HG03558 (cell line): ENCODE results near the gene PDE4B.

ENCODE experiments used
- ATAC-seq: cut with Tn5 transposase; IDR thresholded peaks from one replicate; pipeline ENCODE4 v1.9.1; 2021; ENCODE audit warnings: moderate number of reproducible peaks; ENCODE audit not compliant: unreplicated experiment; ENCODE audit errors: extremely low read depth

Gene PDE4B

DNA sequence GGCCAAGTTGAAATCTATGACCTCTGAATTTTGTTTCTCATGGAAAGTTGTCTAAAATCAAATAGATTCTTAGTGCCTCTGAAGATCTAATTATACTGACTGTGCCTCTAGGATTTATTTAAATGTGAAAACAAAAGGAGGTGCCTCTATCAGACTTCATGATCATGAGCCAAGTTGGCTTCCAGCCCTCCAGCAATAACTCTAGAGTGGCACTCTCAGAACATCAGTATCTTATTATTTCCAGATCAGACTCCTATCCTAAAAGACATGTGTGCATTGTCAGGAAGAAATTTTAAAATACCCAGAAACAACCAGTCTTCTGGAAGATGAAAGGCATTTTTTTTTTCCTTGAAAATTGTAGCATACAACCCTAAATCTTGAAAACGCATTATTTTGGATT, 368.0 kb downstream of the PDE4B start:
- no peak for ATAC-seq

- ATAC-seq, result no peak
Measured at GRCh38 chr1:66166753-66167152, 374.1 kb downstream of the PDE4B start.

DNA sequence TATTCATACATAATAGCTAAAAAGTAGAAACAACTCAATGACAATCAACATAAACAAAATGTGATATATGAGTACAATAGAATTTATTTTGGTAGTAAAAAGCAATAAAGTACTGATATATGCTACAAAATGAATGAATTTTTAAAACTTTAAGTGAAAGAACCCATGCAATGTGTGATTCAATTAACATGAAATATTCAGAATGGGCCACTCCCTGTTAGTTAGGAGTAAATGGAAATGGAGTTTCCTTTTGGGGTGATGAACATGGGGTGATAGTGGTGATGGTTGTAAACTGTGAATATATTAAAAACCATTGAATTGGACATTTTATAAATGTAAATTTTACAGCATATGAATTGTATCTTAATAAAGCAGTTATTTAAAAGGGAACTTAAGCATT, 374.6 kb downstream of the PDE4B start:
- ATAC-seq, result no peak

DNA sequence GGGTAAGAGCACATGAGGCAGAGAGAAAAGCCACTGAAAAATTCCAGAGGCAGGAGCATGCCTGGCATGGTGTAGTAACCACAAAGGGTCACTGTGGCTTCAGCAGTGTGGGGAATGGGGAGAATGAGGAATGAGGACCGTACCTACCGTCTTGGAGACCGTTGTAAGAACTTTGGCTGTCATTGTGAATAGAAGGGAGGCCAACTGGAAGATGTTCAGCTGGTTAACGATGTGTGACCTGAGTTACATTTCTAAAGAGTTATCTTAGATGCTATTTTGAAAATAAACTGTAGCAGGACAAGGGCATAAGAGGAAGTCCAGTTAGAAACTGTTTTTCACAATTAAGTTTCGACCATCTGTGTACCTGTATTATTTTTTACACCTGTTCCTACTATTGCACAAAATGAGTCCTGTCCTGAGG, 375.8 kb downstream of the PDE4B start:
- ATAC-seq, result no peak

GRCh38 chr1:66168948-66169671, 376.4 kb downstream of the PDE4B start:
- no peak for ATAC-seq

- ATAC-seq, result no peak
Measured at GRCh38 chr1:66172272-66172671, 379.6 kb downstream of the PDE4B start.

GRCh38 chr1:66175098-66175497, 382.4 kb downstream of the PDE4B start:
- no peak for ATAC-seq

DNA sequence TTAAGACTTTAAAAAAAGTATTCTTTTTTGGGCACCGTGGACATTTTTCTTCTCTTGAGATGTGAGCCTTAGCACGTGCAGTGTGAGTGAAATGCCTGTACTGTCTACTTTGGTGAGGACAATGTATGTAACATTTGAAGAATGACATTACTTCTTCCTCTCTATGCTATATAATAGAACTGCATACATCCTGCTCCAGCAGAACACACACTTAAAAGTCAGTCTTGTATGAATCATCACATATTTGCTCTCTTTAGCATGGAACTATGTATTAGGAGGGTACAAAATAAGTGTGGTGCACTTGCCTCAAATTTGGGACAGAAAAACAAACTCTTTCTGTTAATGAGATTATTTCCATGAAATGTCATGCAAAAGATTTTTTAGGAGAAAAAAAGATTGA, 382.9 kb downstream of the PDE4B start:
- no peak for ATAC-seq

DNA sequence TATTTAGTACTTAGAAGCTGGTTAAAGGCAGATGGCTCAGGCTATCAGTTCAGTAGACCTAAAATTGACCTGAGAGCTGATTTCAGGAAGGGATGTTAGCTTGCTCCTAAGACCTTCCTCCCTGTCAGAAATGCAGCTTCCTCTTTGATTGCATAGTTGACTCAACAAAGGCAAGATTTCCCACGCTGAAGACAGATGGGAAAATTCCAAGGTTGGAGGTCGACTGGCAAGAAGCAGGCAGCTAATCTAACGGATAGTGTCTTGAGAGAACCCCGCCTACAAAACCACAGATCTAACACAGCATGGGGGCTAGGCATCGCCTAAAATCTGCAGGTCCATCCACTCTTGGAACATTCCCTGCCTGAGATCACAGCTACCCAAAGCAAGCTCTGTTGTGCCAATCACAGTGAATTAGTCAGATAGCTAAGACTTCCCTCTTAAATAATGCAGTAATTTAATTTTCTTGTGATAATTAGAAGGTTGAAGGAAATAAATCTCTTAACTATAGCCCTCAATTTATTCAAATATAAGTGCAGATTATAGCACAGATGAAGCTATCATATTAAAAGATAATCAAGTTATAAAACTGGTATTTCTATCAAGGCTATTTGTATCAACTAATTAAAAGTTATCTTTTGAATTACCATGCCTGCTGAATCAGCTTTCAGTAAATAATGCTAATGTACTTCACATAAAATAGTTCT, 383.5 kb downstream of the PDE4B start:
- ATAC-seq, result no peak

DNA sequence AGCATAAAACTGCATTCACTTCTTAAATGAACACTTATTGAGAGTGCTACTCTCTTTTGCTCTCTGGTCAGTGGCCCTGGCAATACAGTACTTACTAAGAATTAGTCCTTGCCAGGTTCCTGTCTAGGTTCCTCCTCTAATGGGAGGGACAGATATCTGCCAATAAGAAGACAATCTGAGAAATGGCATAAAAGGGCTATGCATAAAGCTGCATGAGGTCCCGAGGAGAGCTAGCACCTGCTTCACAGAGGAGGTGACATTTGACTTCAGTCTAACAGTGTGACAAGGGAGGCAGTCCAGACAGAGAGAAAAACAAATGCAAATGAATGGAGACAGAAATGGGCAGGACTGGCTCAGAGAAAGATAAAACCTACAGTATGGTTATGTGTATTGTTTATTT, 384.1 kb downstream of the PDE4B start:
- no peak for ATAC-seq

DNA sequence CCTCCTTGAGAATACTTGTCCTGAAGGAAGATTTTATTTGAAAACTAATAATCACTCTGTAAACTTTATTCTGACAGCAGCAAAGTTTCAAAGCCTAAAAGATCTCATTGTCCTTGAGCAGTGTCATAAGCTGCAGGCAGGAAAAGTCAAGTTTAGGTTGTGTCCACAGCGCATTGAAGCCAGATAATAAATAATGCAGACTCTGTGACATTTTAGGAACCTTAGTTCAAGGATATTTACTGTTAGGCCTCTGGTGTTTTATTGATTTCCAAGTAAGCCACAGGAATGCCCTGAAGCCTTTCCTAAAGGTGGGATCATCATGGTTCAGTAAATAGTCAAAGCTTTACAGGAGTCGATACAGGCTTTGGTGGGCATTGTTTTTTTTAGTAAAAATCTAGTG, 384.8 kb downstream of the PDE4B start:
- ATAC-seq, result no peak

GRCh38 chr1:66182026-66182425, 389.3 kb downstream of the PDE4B start:
- ATAC-seq, result no peak

DNA sequence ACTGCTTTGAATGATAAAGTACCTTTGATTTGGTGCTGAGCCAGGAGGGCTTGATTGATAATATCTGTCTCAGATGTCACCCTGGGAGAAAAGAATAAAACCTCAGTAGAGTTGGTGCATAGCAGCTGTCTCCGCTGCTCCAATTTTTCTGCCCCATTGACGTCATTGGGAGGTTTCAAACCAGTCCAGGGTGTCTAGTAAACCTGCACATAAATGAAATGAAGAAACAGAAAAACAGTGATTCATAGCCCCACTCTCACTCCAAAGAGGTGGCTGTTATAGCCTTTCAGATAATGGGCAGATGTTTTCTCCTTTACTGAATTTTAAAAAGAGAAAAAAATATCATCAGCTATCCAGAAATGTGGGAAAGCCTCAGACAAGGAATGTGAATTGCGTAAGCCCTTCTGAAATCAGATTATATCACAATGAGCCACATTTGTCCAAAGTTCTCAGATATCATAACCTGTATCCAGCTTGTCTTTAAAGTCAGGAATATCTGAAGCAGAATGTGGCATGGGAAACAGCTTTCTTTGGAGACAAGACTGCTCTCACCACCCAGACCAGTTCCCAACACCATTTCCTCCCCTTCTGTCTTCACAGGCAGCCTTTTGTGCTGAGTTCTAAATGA, 390.0 kb downstream of the PDE4B start:
- no peak for ATAC-seq

DNA sequence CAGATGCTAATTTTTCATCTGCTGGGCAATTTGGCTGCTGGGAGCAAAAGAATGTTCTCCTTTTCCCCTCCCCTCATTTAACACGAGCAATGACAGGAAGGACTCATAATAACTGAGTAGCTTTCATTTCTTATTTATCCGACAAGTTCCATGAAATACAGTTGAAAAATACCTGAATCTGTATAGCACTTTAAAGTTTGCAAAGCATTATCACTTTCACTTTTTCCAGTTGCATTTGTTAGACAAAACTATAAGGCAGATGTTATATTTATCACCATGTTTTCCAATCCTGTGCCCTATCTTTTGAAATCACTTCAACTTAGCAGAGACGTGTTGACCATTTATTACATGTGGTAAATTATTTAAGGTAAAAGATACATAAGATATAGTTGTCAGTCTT, 390.7 kb downstream of the PDE4B start:
- ATAC-seq, result no peak

DNA sequence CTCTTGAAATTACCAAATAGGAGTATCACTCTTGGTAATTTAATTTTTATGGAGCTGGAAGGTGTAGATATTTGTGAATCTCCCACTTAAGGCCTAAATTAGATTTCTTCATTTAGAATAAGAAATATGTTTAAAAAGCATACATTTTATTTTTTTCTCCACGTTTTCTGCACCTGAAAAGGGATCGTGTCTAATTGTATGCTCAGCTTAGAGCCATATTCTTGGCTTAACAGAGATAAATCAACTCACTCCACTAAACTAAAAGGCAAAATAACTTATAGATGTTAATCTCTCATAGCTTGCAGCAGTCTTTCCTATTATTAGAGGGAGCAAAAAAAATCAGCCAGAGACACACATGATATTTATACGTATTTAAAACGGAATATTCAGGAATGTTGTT, 404.4 kb downstream of the PDE4B start:
- no peak for ATAC-seq

- no peak for ATAC-seq
Measured at GRCh38 chr1:66197785-66198184, 405.1 kb downstream of the PDE4B start.

- no peak for ATAC-seq
Measured at GRCh38 chr1:66206563-66207144, 414.0 kb downstream of the PDE4B start.

DNA sequence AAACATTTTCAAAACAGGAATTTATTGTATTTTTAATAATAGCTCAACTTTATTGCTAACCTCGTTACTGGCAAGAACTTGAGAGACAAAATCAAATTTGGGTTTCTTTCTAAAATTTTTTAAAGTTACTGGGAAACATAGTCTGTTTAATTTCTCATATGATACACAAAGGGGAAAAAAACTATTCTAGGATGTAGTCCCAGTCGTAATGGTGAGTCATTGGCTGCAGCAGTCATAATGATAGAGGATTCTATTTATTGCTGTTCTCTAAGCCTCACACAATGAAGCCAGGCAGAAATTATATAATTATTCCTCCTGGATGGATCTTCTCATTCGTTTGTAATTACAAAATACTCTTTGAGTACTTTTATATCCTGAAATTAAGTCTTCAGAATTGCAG, 414.8 kb downstream of the PDE4B start:
- no peak for ATAC-seq

DNA sequence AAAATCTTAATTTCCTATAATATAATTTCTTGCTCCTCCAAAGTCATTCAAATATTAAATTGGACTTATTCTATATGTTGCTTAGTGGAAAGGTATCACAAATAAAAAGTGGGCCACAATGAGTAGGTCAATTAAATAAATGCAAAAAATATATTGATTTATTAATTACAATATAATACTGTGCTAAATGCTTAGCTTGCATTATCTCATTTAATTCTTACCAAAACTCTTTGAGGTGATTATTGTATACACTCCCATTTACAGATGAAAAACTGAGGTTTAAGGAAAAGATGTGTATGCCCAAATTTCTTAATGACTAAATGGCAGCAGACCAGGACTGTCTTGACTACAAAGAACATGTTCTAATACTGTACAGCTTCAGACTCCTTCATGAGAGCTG, 415.9 kb downstream of the PDE4B start:
- no peak for ATAC-seq

- ATAC-seq, result no peak
Measured at GRCh38 chr1:66210635-66211244, 418.0 kb downstream of the PDE4B start.

GRCh38 chr1:66211521-66211920, 418.8 kb downstream of the PDE4B start:
- ATAC-seq, result no peak
